SKM-1 treated with dmso at 0.1 percent for 144 hours (cell line): ENCODE results near the gene ZC3H8.
"Not testable (repeated sequence)": the region's sequence is repeated elsewhere in the genome, so short reads cannot be mapped to it uniquely, and the experiment has no call there.

ENCODE experiments used
- DNase-seq: peaks from one replicate; lab custom pipeline; 2025; ENCODE audit not compliant: unreplicated experiment; lab: John Stamatoyannopoulos, UW

Gene ZC3H8

GRCh38 chr2:112254466-112255240 is at the start of gene ZC3H8:
ZC3H8 (minus strand) TSS chr2:112255042; CDS start chr2:112254981, 61 bp downstream.
- peak; percentile 85 for DNase-seq

- DNase-seq = no peak
Observed at GRCh38 chr2:112304298-112304941, 49.6 kb upstream of the ZC3H8 start.

GRCh38 chr2:112301973-112302372 is 47.1 kb upstream of the ZC3H8 start:
- DNase-seq = no peak

- no peak for DNase-seq
Observed at GRCh38 chr2:112301171-112301584, 46.3 kb upstream of the ZC3H8 start.

GRCh38 chr2:112296407-112296806 is 41.6 kb upstream of the ZC3H8 start:
- no peak for DNase-seq

DNA sequence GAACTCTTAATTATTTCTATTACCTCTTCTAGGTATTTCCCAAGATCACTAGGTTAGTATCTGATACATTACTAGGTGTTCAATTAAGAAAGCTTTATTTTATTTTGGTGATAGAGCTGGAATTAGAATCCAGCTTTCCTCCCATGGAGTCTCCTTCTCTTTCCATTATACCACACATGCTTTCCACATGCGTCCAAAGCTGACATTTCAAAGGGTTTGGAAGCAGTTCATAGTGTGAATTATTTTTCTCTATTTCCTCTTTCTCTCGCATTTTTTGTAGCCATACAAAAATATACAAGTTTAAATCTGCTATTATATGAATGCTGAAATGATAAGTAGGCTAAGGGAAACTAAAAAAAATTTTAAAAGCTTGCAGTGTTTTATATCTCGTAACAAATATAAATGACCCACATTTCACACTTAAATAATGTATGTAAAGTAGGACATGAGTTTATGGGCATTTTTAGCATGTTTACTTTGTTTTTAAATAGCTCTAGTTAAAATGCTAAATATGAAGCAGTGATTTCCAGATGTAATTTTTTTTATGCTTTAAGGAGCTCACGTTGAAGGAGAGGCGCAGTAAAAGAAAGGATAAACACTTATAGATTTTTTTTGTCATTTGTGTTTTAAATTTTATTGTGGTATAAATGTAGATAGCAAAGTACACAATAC is 40.7 kb upstream of the ZC3H8 start:
- no peak for DNase-seq

DNA sequence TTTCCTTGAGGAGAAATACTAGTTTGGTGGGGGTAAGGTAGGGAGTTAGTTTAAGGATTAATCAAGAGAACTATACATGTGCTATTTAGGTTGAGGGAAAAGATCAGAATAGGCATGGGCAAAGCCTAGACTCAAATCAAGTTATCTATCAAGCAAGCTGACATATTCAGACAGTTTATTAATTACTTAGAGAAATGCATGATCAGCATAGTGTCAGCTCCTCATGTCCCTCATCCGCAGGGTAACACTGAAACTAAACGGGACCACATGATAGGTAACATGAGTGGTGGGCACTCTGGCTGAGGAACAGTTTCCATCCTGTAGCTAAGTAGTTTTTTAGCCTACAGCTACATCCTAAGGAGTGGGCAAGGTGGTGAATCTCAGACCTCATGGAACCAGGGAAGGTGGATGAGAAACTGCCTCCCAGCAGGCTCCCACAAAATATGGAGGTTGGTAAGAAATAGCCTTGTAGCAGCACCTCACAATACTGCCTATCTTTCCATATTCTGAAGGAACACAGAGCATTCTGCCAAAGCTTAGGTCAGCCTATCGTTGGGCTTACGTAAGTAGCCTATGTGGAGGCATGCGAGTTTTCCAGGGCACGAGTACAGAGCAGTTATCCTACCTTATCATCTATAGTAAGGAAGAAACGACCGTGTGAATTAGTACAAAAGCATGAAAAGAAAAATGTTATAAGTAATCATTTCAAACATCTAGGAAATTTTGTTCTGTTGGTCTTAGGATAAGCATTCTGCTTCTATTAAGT is 39.0 kb upstream of the ZC3H8 start:
- DNase-seq = no peak

DNA sequence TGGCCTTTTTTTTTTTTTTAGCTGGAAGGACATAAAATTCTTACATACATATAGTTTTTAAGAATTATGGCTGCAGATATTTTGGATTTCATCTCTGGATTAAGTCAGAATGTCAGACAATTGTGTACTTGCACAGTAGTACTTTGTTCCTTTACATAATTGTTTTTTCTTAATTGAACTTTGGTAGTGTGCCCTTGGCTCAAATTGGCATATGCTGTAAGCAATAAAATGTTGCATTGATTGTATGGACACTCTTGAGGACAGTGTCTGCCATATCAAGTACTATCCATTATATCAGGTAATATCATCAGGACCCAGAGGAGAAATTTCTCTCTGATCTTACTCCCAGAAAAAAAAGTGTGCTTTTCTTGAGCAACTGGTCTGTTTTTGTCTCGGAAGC is 35.8 kb upstream of the ZC3H8 start:
- DNase-seq = no peak

GRCh38 chr2:112290088-112290487 is 35.2 kb upstream of the ZC3H8 start:
- no peak for DNase-seq

DNA sequence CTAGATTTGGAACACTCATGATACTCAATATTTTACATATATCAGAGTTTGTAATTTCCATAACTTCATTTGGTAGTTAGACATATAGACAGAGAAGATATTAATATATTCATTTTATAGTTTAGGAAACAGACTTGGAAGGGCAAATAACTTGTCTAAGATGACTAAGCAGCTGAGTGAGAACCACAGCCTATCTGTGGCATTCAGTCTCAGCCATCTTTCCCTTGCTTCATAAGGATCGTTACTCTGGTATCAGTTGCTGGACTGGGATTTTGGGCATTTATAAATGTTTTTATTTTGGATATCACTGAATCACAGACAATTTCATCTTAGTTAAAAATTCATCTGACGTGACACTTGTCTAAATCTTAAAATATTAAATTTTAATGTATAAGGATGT is 28.7 kb upstream of the ZC3H8 start:
- DNase-seq = not testable (repeated sequence)

DNA sequence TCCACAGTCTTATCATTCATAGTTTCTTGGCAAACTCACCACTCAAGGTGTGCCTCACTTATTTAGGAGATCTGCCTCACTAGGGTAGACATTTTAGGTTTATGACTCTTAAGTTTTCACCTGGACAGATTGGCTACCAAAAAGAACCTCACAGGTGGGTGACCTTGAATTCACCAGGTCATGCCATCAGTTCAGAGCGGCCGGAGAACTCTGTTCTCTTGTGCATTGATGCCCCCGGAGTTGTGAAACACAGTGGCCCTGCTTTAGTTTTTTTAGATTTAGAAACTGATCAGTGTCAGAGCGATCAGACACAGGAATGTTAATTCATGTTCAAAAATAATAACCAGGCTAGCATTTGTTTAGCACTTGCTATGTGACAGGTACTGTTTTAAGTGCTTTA is 27.2 kb upstream of the ZC3H8 start:
- DNase-seq = not testable (repeated sequence)

DNA sequence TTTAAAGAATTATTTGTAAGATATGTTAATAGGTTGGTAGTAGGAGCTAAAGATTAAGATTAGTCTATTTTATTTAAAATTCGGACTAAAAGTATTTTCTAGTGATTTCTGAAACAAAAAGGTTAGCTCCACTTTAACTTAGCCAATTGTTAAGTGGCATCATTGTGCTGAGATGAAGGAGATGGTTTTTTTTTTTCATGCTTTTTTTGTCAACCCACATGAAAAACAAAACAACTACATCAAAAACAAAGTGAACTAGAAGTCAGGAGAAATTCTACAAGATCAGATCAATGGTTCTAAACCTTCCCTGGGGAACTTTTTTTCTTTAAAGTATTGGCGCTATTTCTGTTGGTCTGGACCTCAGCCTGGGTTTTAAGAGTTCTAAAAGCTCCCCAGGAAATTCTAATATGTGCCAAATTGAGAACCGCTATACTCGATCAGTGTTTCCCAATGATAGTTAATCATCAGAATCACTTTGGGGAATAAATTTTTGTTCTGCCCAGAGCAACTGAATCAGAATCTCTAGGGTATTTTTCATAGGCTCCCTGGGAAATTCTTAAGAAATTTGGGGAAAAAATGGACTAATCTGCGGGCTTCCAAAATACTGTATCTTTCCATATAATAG is 22.9 kb upstream of the ZC3H8 start:
- no peak for DNase-seq

DNA sequence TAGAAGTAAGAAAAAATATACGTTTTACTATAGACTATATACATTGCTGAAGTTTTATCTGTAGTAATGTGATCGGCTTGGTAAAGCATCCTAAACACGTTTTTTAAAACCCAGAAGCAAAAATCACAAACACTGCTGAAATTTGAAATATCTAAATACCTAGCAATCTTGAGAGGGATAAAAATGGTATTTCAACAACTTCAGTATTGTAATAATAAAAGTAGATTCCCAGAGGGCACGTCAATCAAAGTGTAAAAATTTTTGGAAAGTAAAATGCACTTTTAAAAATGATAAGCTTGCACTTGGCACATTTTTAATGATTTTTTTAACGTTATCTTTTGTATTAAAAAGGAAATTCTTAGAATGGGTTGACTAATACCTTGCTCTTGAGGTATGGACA is 22.1 kb upstream of the ZC3H8 start:
- DNase-seq = no peak

GRCh38 chr2:112275887-112276773 is 21.3 kb upstream of the ZC3H8 start:
- DNase-seq = peak; percentile 65

DNA sequence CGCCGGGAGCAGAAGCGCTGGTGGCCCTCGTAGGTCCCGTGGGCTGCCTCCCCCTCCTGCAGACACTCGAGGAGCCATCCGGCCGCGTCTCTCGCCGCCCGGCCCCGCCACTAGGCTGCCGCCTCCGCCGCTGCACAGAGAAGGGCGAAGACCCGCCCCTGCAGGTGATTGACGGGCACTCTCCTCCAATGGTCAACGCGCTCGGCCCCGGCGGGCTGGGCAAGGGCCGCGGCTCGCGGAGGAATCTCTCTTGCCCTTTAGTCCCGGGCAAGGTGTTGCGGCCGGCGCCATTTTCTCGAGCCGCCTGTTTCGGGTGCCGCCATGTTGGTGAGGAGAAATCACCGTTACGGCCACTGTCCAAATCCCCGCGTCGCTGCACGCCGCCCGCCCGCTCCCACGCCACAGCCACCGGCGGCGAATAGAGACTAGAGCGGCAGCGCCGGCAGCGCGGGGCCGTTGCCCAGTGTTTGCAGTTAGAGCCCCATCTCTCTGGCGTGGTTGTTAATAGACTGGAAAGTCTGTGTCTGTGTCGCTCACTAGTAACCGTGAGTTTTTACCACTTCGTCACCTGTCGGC is 20.6 kb upstream of the ZC3H8 start, which contains the start of gene ZC3H6:
TSS of gene ZC3H6 (plus strand) at position 287 of the 576 bp plus-strand sequence. CDS start 398 bp downstream, outside the sequence.
- peak; percentile 89 for DNase-seq

DNA sequence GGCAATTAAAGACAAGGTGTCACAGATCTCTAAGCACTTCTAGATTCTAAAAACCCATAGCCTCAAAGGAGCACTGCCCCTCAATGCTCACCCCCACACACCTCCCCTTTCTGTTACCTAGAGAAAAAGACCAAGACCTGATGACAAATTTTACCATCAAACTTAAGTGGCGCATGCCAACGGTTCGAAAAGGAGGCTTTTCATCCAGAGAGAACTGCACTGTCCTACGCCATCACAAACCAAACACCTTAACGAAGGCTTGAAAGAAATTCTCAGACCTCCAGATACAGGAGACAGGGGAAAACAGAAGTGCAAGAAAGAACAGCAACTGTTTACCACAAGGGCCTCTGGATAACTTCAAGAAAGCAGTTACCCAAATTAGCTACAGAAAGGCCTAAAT is 18.5 kb upstream of the ZC3H8 start:
- DNase-seq = no peak

DNA sequence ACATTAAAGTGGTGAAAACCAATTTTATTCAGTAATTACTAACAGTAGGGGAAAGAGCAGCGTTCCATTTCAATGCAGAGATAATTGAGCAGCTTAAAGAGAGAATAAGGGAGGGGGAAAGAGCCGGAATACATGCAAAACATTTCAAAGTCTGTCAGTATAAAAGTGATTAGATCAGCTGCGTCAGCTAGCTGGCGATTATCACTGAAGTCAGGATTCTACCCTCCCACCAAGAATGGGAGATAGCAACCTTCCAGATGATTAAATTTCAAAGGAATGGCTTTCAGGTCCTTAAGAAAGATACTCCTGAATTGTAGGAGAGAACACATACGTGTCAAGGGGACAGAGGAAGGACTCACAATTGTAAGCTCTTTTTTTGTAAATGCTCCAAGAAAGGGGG is 17.8 kb upstream of the ZC3H8 start:
- DNase-seq = no peak

GRCh38 chr2:112268547-112268946 is 13.7 kb upstream of the ZC3H8 start:
- DNase-seq = no peak

DNA sequence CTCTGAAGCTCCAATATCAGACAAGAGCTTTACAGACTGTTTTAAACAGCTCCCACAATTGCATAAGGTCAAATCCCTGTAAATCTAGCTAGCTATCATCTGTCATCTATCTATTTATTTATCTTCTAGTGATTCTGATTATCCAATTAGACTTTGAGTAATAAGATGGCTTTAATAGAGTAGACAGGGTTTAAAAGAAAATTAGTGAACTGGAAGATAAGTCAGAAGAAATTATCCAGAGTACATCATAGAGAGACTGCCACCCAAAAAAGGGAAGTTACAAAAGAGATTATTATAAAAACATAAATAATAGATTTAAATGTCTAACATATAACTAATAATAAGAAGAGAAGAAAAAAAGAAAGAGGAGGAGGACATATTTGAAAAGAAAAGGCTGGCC is 8.0 kb upstream of the ZC3H8 start:
- no peak for DNase-seq

- DNase-seq = no peak
Observed at GRCh38 chr2:112260295-112260625, 5.4 kb upstream of the ZC3H8 start.
